A673 (cell line): ENCODE measurements around the gene AJUBA. TPM values are rescaled to one million over a fixed set of nuclear protein-coding genes. Genes with fewer than 3 reads are reported as not detected.
A peak's percentile ranks its signal among the peaks of the same experiment; 100 is the strongest.

Source experiments
- BruUV-seq: library from RNA; stranded (reverse); fragments of 400-500 nt; replicated peaks from 2 replicates; lab custom pipeline; 2021; lab: Mats Ljungman, UMichigan
- CTCF ChIA-PET: fragments of 300-600 bp; sonication (Branson Sonifier 250); formaldehyde crosslinking; loops from one replicate; lab custom pipeline; 2022; ENCODE audit warnings: antibody characterized with exemption; lab: Charles Lee
- POLR2A ChIA-PET: fragments of 300-600 bp; sonication (Branson Sonifier 250); formaldehyde crosslinking; loops from one replicate; lab custom pipeline; 2022; ENCODE audit warnings: antibody characterized with exemption; ENCODE audit not compliant: low non-redundant PET; lab: Charles Lee
- DNase-seq: peaks from one replicate; pipeline ENCODE4 v3.0.0-alpha.2; 2015; ENCODE audit warnings: low spot score
- H3K27ac ChIP-seq: fragments of 200-600 bp; sonication (generic); 2 replicates; pipeline ENCODE4 v1.5.1; 2016; ENCODE audit warnings: mixed run types, low read depth, mild to moderate bottlenecking, mixed read lengths, antibody characterized with exemption, low read length; ENCODE audit not compliant: poor library complexity, severe bottlenecking
- H3K27me3 ChIP-seq: fragments of 200-600 bp; sonication (generic); replicated peaks from 2 replicates; pipeline ENCODE4 v1.6.1; 2017; ENCODE audit warnings: mixed run types, low read depth, mild to moderate bottlenecking, mixed read lengths, antibody characterized with exemption, low read length; ENCODE audit not compliant: insufficient read depth, poor library complexity
- H3K36me3 ChIP-seq: fragments of 200-600 bp; sonication (generic); 2 replicates; pipeline ENCODE4 v1.6.1; 2016; ENCODE audit warnings: mixed run types, mild to moderate bottlenecking, mixed read lengths, antibody characterized with exemption, low read length; ENCODE audit not compliant: insufficient read depth, poor library complexity, severe bottlenecking
- H3K4me1 ChIP-seq: fragments of 200-600 bp; sonication (generic); 2 replicates; pipeline ENCODE4 v1.6.1; 2017; ENCODE audit warnings: mixed run types, mild to moderate bottlenecking, mixed read lengths, antibody characterized with exemption, low read length; ENCODE audit not compliant: insufficient read depth, poor library complexity, severe bottlenecking
- H3K4me3 ChIP-seq: fragments of 200-600 bp; sonication (generic); 2 replicates; pipeline ENCODE4 v1.5.1; 2016; ENCODE audit warnings: low read depth, mixed run types, mild to moderate bottlenecking, mixed read lengths, low read length; ENCODE audit not compliant: poor library complexity, severe bottlenecking
- H3K9me3 ChIP-seq: fragments of 200-600 bp; sonication (generic); 2 replicates; pipeline ENCODE4 v1.6.1; 2016; ENCODE audit warnings: mixed run types, low read depth, mild to moderate bottlenecking, mixed read lengths, antibody characterized with exemption, low read length; ENCODE audit not compliant: poor library complexity, severe bottlenecking
- EZH2 ChIP-seq: fragments of 200-600 bp; sonication (generic); IDR thresholded peaks from 2 replicates; pipeline ENCODE4 v1.6.1; 2017; ENCODE audit warnings: borderline replicate concordance, low read depth, mild to moderate bottlenecking, mixed read lengths, antibody characterized with exemption, low read length; ENCODE audit not compliant: poor library complexity, severe bottlenecking
- intact Hi-C: fragments of 100-400 bp; cut with micrococcal nuclease; formaldehyde crosslinking; loops from one replicate; pipeline ENCODE4 v1.10.0; 2022; ENCODE audit not compliant: unreplicated experiment
- total RNA-seq: library from RNA; stranded (reverse); gene quantifications from 2 replicates; pipeline ENCODE4 v1.2.3, GENCODE V29; 2021
- TF ChIP-seq, protein P1 (sequence below): fragments of 300-800, 200-600 bp; sonication (generic); conservative IDR thresholded peaks from 2 replicates; pipeline ENCODE4 v1.5.1; 2017; ENCODE audit warnings: low read depth, mild to moderate bottlenecking, antibody characterized with exemption, low read length, moderate library complexity, mixed read lengths

Gene AJUBA
- total RNA-seq, 1 experiment from 2014 or later = 43.6 TPM

DNA sequence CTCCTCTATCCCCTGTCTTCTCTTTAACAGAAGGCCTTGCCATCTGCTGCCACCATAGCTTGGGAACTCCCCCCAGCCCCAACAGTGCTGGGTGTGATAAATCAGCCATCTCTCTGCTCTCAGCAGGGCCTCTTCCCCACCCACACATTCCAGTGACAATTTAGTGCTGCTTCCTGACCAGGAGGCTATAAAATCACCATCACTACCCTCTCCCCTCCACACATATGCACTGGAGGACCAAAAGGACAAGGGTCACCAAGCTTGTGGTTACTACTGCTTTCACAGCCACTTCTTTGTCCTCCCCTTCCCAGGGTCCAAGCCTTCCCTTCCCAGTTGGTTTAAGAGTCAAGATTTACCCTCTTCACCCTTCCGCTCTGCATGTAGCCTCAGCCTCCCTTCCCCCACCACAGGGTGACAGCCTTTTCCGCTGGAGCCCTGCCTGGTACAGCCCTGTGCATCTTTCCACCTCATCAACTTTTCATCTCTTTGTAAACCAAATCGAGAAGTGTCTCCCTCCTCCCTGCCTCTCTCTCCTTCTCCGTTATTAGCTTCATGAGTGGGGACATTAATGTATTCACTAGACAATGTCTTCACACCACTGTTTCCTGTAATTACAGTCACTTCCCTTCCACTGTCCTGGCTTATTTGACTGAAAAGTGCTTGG is 42.9 kb upstream of the AJUBA start:
- no TSS peak for BruUV-seq
- Histone ChIP-seq H3K4me3 (no peak overlapping the region), H3K27ac (peak overlapping the region; percentile 95), H3K36me3 (peaks cover 33% of the 10 kb centered on the region), H3K9me3 (no peaks in the 10 kb centered on the region), H3K27me3 (no peaks in the 10 kb centered on the region), H3K4me1 (peaks cover 80% of the 10 kb centered on the region)
- TF ChIP-seq EZH2 = no peak
- TF ChIP-seq, protein P1, sequence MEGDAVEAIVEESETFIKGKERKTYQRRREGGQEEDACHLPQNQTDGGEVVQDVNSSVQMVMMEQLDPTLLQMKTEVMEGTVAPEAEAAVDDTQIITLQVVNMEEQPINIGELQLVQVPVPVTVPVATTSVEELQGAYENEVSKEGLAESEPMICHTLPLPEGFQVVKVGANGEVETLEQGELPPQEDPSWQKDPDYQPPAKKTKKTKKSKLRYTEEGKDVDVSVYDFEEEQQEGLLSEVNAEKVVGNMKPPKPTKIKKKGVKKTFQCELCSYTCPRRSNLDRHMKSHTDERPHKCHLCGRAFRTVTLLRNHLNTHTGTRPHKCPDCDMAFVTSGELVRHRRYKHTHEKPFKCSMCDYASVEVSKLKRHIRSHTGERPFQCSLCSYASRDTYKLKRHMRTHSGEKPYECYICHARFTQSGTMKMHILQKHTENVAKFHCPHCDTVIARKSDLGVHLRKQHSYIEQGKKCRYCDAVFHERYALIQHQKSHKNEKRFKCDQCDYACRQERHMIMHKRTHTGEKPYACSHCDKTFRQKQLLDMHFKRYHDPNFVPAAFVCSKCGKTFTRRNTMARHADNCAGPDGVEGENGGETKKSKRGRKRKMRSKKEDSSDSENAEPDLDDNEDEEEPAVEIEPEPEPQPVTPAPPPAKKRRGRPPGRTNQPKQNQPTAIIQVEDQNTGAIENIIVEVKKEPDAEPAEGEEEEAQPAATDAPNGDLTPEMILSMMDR = no peak
- CTCF ChIA-PET = interaction anchor here (0.8 to 2.0 kb wide), 5 partner anchors 18 to 44 kb away, joined by 3 to 13 read pairs (median 6); no protein-coding TSS in a partner anchor
- intact Hi-C loops = no loop called here
- POLR2A ChIA-PET = interaction anchor here (0.5 to 2.2 kb wide), 2 partner anchors 15 to 18 kb away, joined by 8 to 22 read pairs; no protein-coding TSS in a partner anchor
- peak; percentile 98 for DNase-seq

DNA sequence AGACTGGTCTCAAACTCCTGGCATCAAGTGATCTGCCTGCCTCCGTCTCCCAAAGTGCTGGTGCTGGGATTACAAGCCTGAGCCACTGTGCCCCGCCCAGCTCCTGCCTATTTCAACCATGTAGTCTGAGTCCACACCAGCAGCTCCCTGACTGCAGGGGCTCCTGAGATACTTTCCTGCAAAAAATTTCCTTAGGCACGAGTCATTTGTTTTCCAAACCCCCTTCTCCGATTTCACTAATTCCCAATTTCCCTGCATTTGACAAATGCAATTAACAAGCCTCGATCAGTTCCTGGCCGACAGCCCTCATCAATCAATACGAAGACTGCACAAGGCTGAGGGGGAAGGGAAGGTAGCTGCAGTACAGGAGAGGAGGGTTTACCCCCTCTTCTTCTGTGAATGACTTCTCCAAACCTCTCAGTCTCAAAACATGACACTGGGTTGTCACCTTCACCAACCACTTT is 42.3 kb upstream of the AJUBA start:
- H3K9me3 ChIP-seq = no peaks in the 10 kb centered on the region
- DNase-seq = peak; percentile 75
- no peaks in the 10 kb centered on the region for H3K27me3 ChIP-seq
- ChIA-PET CTCF (interaction anchor here (0.8 to 2.0 kb wide), 3 partner anchors 18 to 32 kb away, joined by 3 to 13 read pairs (median 6); no protein-coding TSS in a partner anchor), POLR2A (interaction anchor here (2.2 kb wide), 1 partner anchor 18 kb away, joined by 22 read pairs; no protein-coding TSS in a partner anchor)
- peaks cover 80% of the 10 kb centered on the region for H3K4me1 ChIP-seq
- intact Hi-C loops = no loop called here
- peak overlapping the region; percentile 95 for H3K27ac ChIP-seq
- BruUV-seq = no TSS peak
- H3K36me3 ChIP-seq = peaks cover 31% of the 10 kb centered on the region
- no peak overlapping the region for H3K4me3 ChIP-seq
- TF ChIP-seq EZH2 = no peak
- TF ChIP-seq, protein P1 = no peak

DNA sequence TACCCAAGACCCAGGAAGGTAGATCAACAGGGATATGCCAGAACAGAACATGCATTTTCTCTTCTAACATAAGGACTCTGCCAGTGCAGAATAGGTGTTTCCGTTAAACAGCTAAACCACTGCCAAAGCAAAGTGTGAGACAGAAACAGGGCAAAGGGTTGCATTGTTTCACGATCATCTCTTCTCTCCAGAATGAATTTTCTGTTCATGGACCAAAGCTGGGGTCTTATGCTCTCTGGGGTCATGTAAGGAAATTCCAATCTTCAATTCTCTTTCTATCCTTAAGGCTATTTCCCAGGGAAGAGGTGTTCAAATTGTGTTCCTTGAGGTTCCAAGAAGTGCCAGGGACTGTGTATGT is 41.4 kb upstream of the AJUBA start:
- BruUV-seq = no TSS peak
- ChIA-PET CTCF (interaction anchor here (2.0 kb wide), 1 partner anchor 29 kb away, joined by 13 read pairs; no protein-coding TSS in a partner anchor), POLR2A (interaction anchor here (0.7 kb wide), 1 partner anchor 1149 kb away, joined by 4 read pairs; no protein-coding TSS in a partner anchor)
- peaks cover 74% of the 10 kb centered on the region for H3K4me1 ChIP-seq
- H3K4me3 ChIP-seq = no peak overlapping the region
- DNase-seq = no peak
- H3K27ac ChIP-seq = peak overlapping the region; percentile 95
- H3K27me3 ChIP-seq = no peaks in the 10 kb centered on the region
- TF ChIP-seq, protein P1 = no peak
- no peak for TF ChIP-seq EZH2
- H3K36me3 ChIP-seq = peaks cover 23% of the 10 kb centered on the region
- intact Hi-C loops = no loop called here
- H3K9me3 ChIP-seq = no peaks in the 10 kb centered on the region
